ENCODE measurements around the gene LRFN3.

The LRFN3 gene

GRCh38 chr19:35940839-35941238 lies 4.7 kb downstream of the LRFN3 start:
- H4K20me1 ChIP-seq (ENCODE audit: insufficient read depth, low read length): peaks cover 31% of the 10 kb centered on the region
- no peaks in the 10 kb centered on the region for H3K9me3 ChIP-seq (ENCODE audit: insufficient read depth, low read length, severe bottlenecking)
- no peak overlapping the region for H3K4me3 ChIP-seq (ENCODE audit: low read depth in 1 of 2, low read length in 2 of 2)
- TF ChIP-seq, protein P1, sequence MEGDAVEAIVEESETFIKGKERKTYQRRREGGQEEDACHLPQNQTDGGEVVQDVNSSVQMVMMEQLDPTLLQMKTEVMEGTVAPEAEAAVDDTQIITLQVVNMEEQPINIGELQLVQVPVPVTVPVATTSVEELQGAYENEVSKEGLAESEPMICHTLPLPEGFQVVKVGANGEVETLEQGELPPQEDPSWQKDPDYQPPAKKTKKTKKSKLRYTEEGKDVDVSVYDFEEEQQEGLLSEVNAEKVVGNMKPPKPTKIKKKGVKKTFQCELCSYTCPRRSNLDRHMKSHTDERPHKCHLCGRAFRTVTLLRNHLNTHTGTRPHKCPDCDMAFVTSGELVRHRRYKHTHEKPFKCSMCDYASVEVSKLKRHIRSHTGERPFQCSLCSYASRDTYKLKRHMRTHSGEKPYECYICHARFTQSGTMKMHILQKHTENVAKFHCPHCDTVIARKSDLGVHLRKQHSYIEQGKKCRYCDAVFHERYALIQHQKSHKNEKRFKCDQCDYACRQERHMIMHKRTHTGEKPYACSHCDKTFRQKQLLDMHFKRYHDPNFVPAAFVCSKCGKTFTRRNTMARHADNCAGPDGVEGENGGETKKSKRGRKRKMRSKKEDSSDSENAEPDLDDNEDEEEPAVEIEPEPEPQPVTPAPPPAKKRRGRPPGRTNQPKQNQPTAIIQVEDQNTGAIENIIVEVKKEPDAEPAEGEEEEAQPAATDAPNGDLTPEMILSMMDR (IDR thresholded peaks at IDR 0.05; ENCODE audit: borderline replicate concordance, extremely low read depth, low read length, poor library complexity, severe bottlenecking): no peak
- no peak for TF ChIP-seq EZH2 (IDR thresholded peaks at IDR 0.05; ENCODE audit: borderline replicate concordance, low read depth, low read length, severe bottlenecking)
- DNase-seq (no peak), ATAC-seq (ENCODE audit: insufficient read depth, low read depth) (no peak)
- H3K79me2 ChIP-seq (ENCODE audit: insufficient read depth, low read length): peaks cover 29% of the 10 kb centered on the region
- H3K4me2 ChIP-seq (ENCODE audit: insufficient read depth, low read length): no peak overlapping the region
- no peak overlapping the region for H2AFZ ChIP-seq (ENCODE audit: low read depth, low read length)
- H3K36me3 ChIP-seq (ENCODE audit: insufficient read depth, low read length): peaks cover 32% of the 10 kb centered on the region
- H3K4me1 ChIP-seq (ENCODE audit: insufficient read depth, low read length): peaks cover 31% of the 10 kb centered on the region
- H3K27me3 ChIP-seq (ENCODE audit: insufficient read depth, low read length, poor library complexity): no peaks in the 10 kb centered on the region
- H3K27ac ChIP-seq (ENCODE audit: low read length): no peak overlapping the region
- no peak overlapping the region for H3K9ac ChIP-seq (ENCODE audit: low read depth, low read length)

DNA sequence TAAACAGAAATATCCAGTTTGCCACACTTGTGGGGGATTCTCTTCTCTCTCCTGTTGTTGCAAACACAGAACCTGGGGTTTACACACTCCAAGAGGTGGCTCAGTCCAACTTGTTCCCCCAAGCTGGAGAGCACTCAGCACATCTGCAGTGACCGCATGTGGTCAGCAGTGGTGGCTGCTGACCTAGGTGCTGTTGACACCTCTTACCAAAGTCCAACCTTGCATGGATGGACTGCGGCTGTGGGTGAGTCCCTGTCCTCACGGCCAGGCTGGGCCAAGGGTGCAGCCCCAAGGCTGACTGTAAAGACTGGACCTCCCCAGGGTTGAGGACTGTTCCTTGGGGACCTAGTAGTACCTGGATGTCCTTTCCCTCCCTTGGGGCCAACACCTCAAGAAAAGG lies 6.1 kb downstream of the LRFN3 start:
- Histone ChIP-seq H3K4me2 (ENCODE audit: insufficient read depth, low read length) (no peak overlapping the region), H3K36me3 (ENCODE audit: insufficient read depth, low read length) (peaks cover 32% of the 10 kb centered on the region), H2AFZ (ENCODE audit: low read depth, low read length) (no peak overlapping the region), H3K4me1 (ENCODE audit: insufficient read depth, low read length) (peaks cover 21% of the 10 kb centered on the region), H3K79me2 (ENCODE audit: insufficient read depth, low read length) (peaks cover 17% of the 10 kb centered on the region), H3K4me3 (ENCODE audit: low read depth in 1 of 2, low read length in 2 of 2) (no peak overlapping the region), H4K20me1 (ENCODE audit: insufficient read depth, low read length) (peaks cover 34% of the 10 kb centered on the region), H3K27ac (ENCODE audit: low read length) (no peak overlapping the region), H3K27me3 (ENCODE audit: insufficient read depth, low read length, poor library complexity) (no peaks in the 10 kb centered on the region), H3K9ac (ENCODE audit: low read depth, low read length) (no peak overlapping the region), H3K9me3 (ENCODE audit: insufficient read depth, low read length, severe bottlenecking) (no peaks in the 10 kb centered on the region)
- DNase-seq: no peak
- TF ChIP-seq, protein P1 (IDR thresholded peaks at IDR 0.05; ENCODE audit: borderline replicate concordance, extremely low read depth, low read length, poor library complexity, severe bottlenecking): no peak
- no peak for TF ChIP-seq EZH2 (IDR thresholded peaks at IDR 0.05; ENCODE audit: borderline replicate concordance, low read depth, low read length, severe bottlenecking)
- ATAC-seq (ENCODE audit: insufficient read depth, low read depth): no peak

GRCh38 chr19:35943321-35944301 lies 7.4 kb downstream of the LRFN3 start:
- Histone ChIP-seq H4K20me1 (ENCODE audit: insufficient read depth, low read length) (peaks cover 22% of the 10 kb centered on the region), H3K4me3 (ENCODE audit: low read depth in 1 of 2, low read length in 2 of 2) (no peak overlapping the region), H3K36me3 (ENCODE audit: insufficient read depth, low read length) (peaks cover 32% of the 10 kb centered on the region), H2AFZ (ENCODE audit: low read depth, low read length) (no peak overlapping the region), H3K4me1 (ENCODE audit: insufficient read depth, low read length) (peaks cover 8% of the 10 kb centered on the region), H3K4me2 (ENCODE audit: insufficient read depth, low read length) (no peak overlapping the region), H3K9ac (ENCODE audit: low read depth, low read length) (no peak overlapping the region), H3K79me2 (ENCODE audit: insufficient read depth, low read length) (0 out of 2 replicates have a peak, but pooled peaks cover 3% of the 10 kb centered on the region), H3K27me3 (ENCODE audit: insufficient read depth, low read length, poor library complexity) (no peaks in the 10 kb centered on the region), H3K27ac (ENCODE audit: low read length) (no peak overlapping the region), H3K9me3 (ENCODE audit: insufficient read depth, low read length, severe bottlenecking) (no peaks in the 10 kb centered on the region)
- no peak for TF ChIP-seq EZH2 (IDR thresholded peaks at IDR 0.05; ENCODE audit: borderline replicate concordance, low read depth, low read length, severe bottlenecking)
- TF ChIP-seq, protein P1 (IDR thresholded peaks at IDR 0.05; ENCODE audit: borderline replicate concordance, extremely low read depth, low read length, poor library complexity, severe bottlenecking): no peak
- DNase-seq (no peak), ATAC-seq (ENCODE audit: insufficient read depth, low read depth) (no peak)

Measured in DND-41 (cell line).